HepG2 (cell line): ENCODE results near the gene HHLA2. TPM values are rescaled to one million over a fixed set of nuclear protein-coding genes. Genes with fewer than 3 reads are reported as not detected.

Experiments
- ATAC-seq: fragments of 200-7000 bp; cut with Tn5 transposase; 3 replicates; pipeline ENCODE4 v1.9.1; 2020; ENCODE audit warnings: mild to moderate bottlenecking, moderate library complexity
- BruUV-seq: library from RNA; stranded (reverse); fragments of 400-500 nt; replicated peaks from 2 replicates; lab custom pipeline; 2021; lab: Mats Ljungman, UMichigan
- CTCF ChIA-PET: fragments of 300-600 bp; formaldehyde crosslinking; extraction: SDS; loops from one replicate; lab custom pipeline; 2021; ENCODE audit warnings: low total read pairs, inconsistent platforms, low intra/inter-chr PET ratio; lab: Yijun Ruan, JAX
- POLR2A ChIA-PET: fragments of 350-600 bp; sonication (Branson Sonifier 250); formaldehyde crosslinking; loops from one replicate; lab custom pipeline; 2020; ENCODE audit warnings: antibody characterized with exemption, inconsistent platforms; lab: Yijun Ruan, JAX
- DNase-seq: peaks from one replicate; pipeline ENCODE4 v3.0.0-alpha.2; 2015; ENCODE audit warnings: low spot score
- FAIRE-seq: peaks from 3 replicates; lab custom pipeline; 2011; peaks lifted over from hg19 to GRCh38; lab: Jason Lieb, UNC
- H2AFZ ChIP-seq: one replicate; pipeline ENCODE4 v1.6.1; 2011; ENCODE audit warnings: low read length, inconsistent platforms
- H3K27ac ChIP-seq: fragments of 300-600 bp; 3 replicates; pipeline ENCODE4 v1.8.0; 2011; ENCODE audit warnings: mixed run types, mild to moderate bottlenecking, mixed read lengths, low read length, inconsistent platforms; ENCODE audit not compliant: insufficient read depth; ENCODE audit errors: extremely low read length
- H3K27me3 ChIP-seq, 2 experiments: fragments of 200-600 bp in 1 of 2; 2 replicates in 1 of 2; 3 replicates in 1 of 2; pipeline versions ENCODE4 v1.6.0 to v1.8.0; 2011; ENCODE audit warnings: low read length in 2 of 2, mild to moderate bottlenecking in 2 of 2, moderate library complexity in 2 of 2, inconsistent platforms in 1 of 2; ENCODE audit not compliant: insufficient read depth in 2 of 2, control insufficient read depth in 1 of 2
- H3K36me3 ChIP-seq, 2 experiments: fragments of 200-600 bp in 1 of 2; replicated peaks in 1 of 2; 2 replicates in 1 of 2; 3 replicates in 1 of 2; pipeline versions ENCODE4 v1.5.1 to v1.8.0; 2011; ENCODE audit warnings: low read length in 2 of 2, inconsistent platforms in 1 of 2; ENCODE audit not compliant: insufficient read depth in 2 of 2, control insufficient read depth in 1 of 2
- H3K4me1 ChIP-seq: 2 replicates; pipeline ENCODE4 v1.5.1; 2012; ENCODE audit warnings: low read length, inconsistent platforms; ENCODE audit not compliant: insufficient read depth
- H3K4me2 ChIP-seq: 2 replicates; pipeline ENCODE4 v1.6.0; 2011; ENCODE audit warnings: low read depth, low read length, inconsistent platforms
- H3K4me3 ChIP-seq, 3 experiments: fragments of 200-600 bp in 1 of 3; sonication (generic), shearing (Covaris generic) in 1 of 3; replicated peaks in 1 of 3; 2 replicates each; pipeline ENCODE4 v1.5.1; 2011 to 2016; ENCODE audit warnings: low read length in 3 of 3, inconsistent platforms in 2 of 3, low read depth in 2 of 3, mild to moderate bottlenecking in 2 of 3, control low read depth in 1 of 3, mixed read lengths in 1 of 3; ENCODE audit not compliant: insufficient read depth in 1 of 3
- H3K79me2 ChIP-seq: one replicate; pipeline ENCODE4 v1.6.1; 2011; ENCODE audit warnings: low read length, inconsistent platforms; ENCODE audit not compliant: insufficient read depth
- H3K9ac ChIP-seq: 2 replicates; pipeline ENCODE4 v1.6.0; 2011; ENCODE audit warnings: mild to moderate bottlenecking, low read depth, low read length, inconsistent platforms; ENCODE audit not compliant: insufficient read depth
- H3K9me3 ChIP-seq: 2 replicates; pipeline ENCODE4 v1.5.1; 2012; ENCODE audit warnings: mild to moderate bottlenecking, low read length
- H4K20me1 ChIP-seq: 2 replicates; pipeline ENCODE4 v1.6.0; 2011; ENCODE audit warnings: inconsistent platforms, mild to moderate bottlenecking, low read length, moderate library complexity; ENCODE audit not compliant: insufficient read depth
- ESRRA ChIP-seq: sonication (generic); formaldehyde crosslinking; IDR thresholded peaks from 2 replicates; pipeline ENCODE4 v1.5.1; 2020; ENCODE audit warnings: mild to moderate bottlenecking, low read depth, missing genetic modification reagents
- LCORL ChIP-seq, 2 experiments: fragments of 450-650 bp in 1 of 2; sonication (generic) in 1 of 2; formaldehyde crosslinking in 1 of 2; IDR thresholded peaks; 2 replicates each; pipeline versions ENCODE4 v1.5.0 to v1.6.1; 2017 to 2020; ENCODE audit warnings: antibody characterized with exemption in 1 of 2, missing genetic modification reagents in 1 of 2
- NFAT5 ChIP-seq: sonication (generic); formaldehyde crosslinking; IDR thresholded peaks from 2 replicates; pipeline ENCODE4 v1.4.0; 2020; ENCODE audit warnings: missing genetic modification reagents
- NR2F6 ChIP-seq, 2 experiments: IDR thresholded peaks; 2 replicates each; pipeline ENCODE4 v1.6.1; 2016; ENCODE audit warnings: antibody characterized with exemption in 1 of 2, mild to moderate bottlenecking in 1 of 2
- ZBTB25 ChIP-seq: IDR thresholded peaks from 2 replicates; pipeline ENCODE4 v1.6.1; 2018; ENCODE audit warnings: missing genetic modification reagents
- ZNF296 ChIP-seq: sonication (generic); formaldehyde crosslinking; conservative IDR thresholded peaks from 2 replicates; pipeline ENCODE4 v1.5.0; 2020; ENCODE audit warnings: mild to moderate bottlenecking, missing genetic modification reagents
- ZNF33B ChIP-seq: sonication (generic); formaldehyde crosslinking; IDR thresholded peaks from 2 replicates; pipeline ENCODE4 v1.5.1; 2020; ENCODE audit warnings: mild to moderate bottlenecking, missing genetic modification reagents
- ZNF580 ChIP-seq: IDR thresholded peaks from 2 replicates; pipeline ENCODE4 v1.6.1; 2016; ENCODE audit warnings: low read depth, borderline replicate concordance
- ZNF616 ChIP-seq: sonication (generic); formaldehyde crosslinking; IDR thresholded peaks from 2 replicates; pipeline ENCODE4 v1.5.0; 2020; ENCODE audit warnings: low read depth, mild to moderate bottlenecking, missing genetic modification reagents
- WGBS: methylation state at CpG from one replicate; pipeline ENCODE4 v1.1.6; 2017; ENCODE audit warnings: low lambda C conversion rate; 5-methylcytosine and 5-hydroxymethylcytosine counted together
- in situ Hi-C: cut with HindIII; loops from 2 replicates; pipeline ENCODE4 v1.10.0; 2017; ENCODE audit warnings: low pct_unique_long_range_greater_than_20kb; ENCODE audit not compliant: extremely low pct_ligation_motif_present
- intact Hi-C: fragments of 100-400 bp; cut with micrococcal nuclease; formaldehyde crosslinking; loops from one replicate; pipeline ENCODE4 v1.10.0; 2022; ENCODE audit not compliant: unreplicated experiment
- polyA plus RNA-seq, 8 experiments: library from polyadenylated mRNA; depleted of rRNA in 3 of 8; stranded (reverse) in 7 of 8; unstranded in 1 of 8; fragments of >200 nt; fragmentation: Illumina TruSeq in 4 of 8; extraction: Trizol in 4 of 8; gene quantifications; 2 replicates each; pipeline versions ENCODE4 v1.2.1 to v1.2.3, GENCODE V29; 2011 to 2016; ENCODE audit warnings: low read depth in 4 of 8, missing spikeins in 1 of 8, mixed read lengths in 1 of 8; ENCODE audit not compliant: insufficient read depth in 1 of 8
- total RNA-seq, 5 experiments: library from RNA; depleted of rRNA; stranded (reverse); fragments of >200 nt; fragmentation: Illumina TruSeq; extraction: Trizol; gene quantifications; 2 replicates each; pipeline ENCODE4 v1.2.3, GENCODE V29; 2016; ENCODE audit warnings: low read depth in 1 of 5

The HHLA2 gene
- total and polyA plus RNA-seq, 2 of the 13 experiments (the other 11 are each of a cell fraction or from before 2014, with no cell fraction given) = not detected

- Histone ChIP-seq H3K9me3 (no peaks in the 10 kb centered on the region), H3K4me3 (no peak overlapping the region), H3K79me2 (no peaks in the 10 kb centered on the region), H3K27ac (no peak overlapping the region), H2AFZ (no peak overlapping the region), H3K36me3 (no peaks in the 10 kb centered on the region), H3K27me3 (no peaks in the 10 kb centered on the region; a peak in 1 of 5 replicates), H3K4me1 (no peaks in the 10 kb centered on the region), H4K20me1 (no peaks in the 10 kb centered on the region), H3K4me2 (no peak overlapping the region), H3K9ac (no peak overlapping the region)
- no TSS peak for BruUV-seq
- no peak for FAIRE-seq
- intact Hi-C loops (no loop called here), in situ Hi-C loops (no loop called here)
- TF ChIP-seq ZNF580 (no peak), NFAT5 (no peak), NR2F6 (IDR thresholded peaks at IDR 0.05) (no peak), NR2F6 (CRISPR knock-in tag; IDR thresholded peaks at IDR 0.05) (no peak), ZBTB25 (no peak), LCORL (IDR thresholded peaks at IDR 0.05) (no peak), LCORL (CRISPR knock-in tag; IDR thresholded peaks at IDR 0.05) (no peak), ZNF296 (CRISPR knock-in tag) (no peak), ZNF616 (no peak), ZNF33B (CRISPR knock-in tag) (no peak), ESRRA (CRISPR knock-in tag) (no peak)
- no peak for ATAC-seq
- ChIA-PET POLR2A (no interaction called here), CTCF (no interaction called here)
- 22% methylated on average over 4 of the region's 4 CpGs for WGBS
- DNase-seq = no peak
These were observed 47.1 kb downstream of the HHLA2 start for GRCh38 chr3:108343491-108343890.
